Left ventricle myocardium inferior (tissue), 1 donor: Measurements from ENCODE around the gene FAM161A. TPM values are rescaled to one million over a fixed set of nuclear protein-coding genes. Genes with fewer than 3 reads are reported as not detected.
"Not testable (repeated sequence)": the region's sequence is repeated elsewhere in the genome, so short reads cannot be mapped to it uniquely, and the experiment has no call there.

Experiments
- DNase-seq: peaks from one replicate; pipeline ENCODE4 v3.0.0-alpha.2; 2020
- H3K27ac ChIP-seq: fragments of 200-600 bp; replicated peaks from 2 replicates; pipeline ENCODE4 v1.8.0; 2021
- H3K27me3 ChIP-seq: fragments of 200-600 bp; 2 replicates; pipeline ENCODE4 v1.8.0; 2021; ENCODE audit warnings: low read depth
- H3K36me3 ChIP-seq: fragments of 200-600 bp; 2 replicates; pipeline ENCODE4 v1.8.0; 2021
- H3K4me1 ChIP-seq: fragments of 200-600 bp; 2 replicates; pipeline ENCODE4 v1.8.0; 2021
- H3K4me3 ChIP-seq: fragments of 200-600 bp; 2 replicates; pipeline ENCODE4 v1.8.0; 2021; ENCODE audit warnings: mild to moderate bottlenecking, moderate library complexity
- H3K9me3 ChIP-seq: fragments of 200-600 bp; replicated peaks from 2 replicates; pipeline ENCODE4 v1.8.0; 2021
- intact Hi-C: fragments of 100-400 bp; cut with micrococcal nuclease; formaldehyde crosslinking; loops from one replicate; pipeline ENCODE4 v1.11.0; 2022
- total RNA-seq: library from RNA; stranded (reverse); fragmentation: NEBNext Ultra II Directional; extraction: Animal tissue kit (Norgen Biotek cat#: 25700); gene quantifications from one replicate; pipeline ENCODE4 v1.2.1, GENCODE V29; 2021
- TF ChIP-seq, protein P1 (sequence below): fragments of 200-600 bp; IDR thresholded peaks from 2 replicates; pipeline ENCODE4 v1.8.0; 2021; ENCODE audit warnings: antibody characterized with exemption, mild to moderate bottlenecking, borderline replicate concordance
- donor health status: DM: no; HTN: yes; CAD: no; lungs with severe emphysema.

The FAM161A gene
- total RNA-seq, 1 donor from 2014 or later, result 1.2 TPM

DNA sequence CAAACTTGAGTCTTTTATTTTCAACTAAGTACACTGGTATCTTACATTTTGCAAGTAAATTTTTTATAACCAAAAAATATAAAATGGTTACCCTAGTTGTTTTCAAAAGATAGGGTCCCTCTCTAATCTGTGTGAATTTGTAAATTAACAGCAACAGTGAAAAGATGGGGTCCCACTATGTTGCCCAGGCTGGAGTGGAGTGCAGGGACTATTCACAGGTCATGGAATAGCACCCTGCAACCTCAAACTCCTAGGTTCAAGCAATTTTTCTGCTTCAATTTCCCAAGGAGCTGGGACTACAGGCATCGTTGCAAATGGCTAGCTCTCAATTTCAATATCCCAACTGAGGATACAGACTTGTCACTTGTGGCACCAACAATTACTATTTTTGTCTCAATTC lies 22.5 kb upstream of the FAM161A start:
- TF ChIP-seq, protein P1, sequence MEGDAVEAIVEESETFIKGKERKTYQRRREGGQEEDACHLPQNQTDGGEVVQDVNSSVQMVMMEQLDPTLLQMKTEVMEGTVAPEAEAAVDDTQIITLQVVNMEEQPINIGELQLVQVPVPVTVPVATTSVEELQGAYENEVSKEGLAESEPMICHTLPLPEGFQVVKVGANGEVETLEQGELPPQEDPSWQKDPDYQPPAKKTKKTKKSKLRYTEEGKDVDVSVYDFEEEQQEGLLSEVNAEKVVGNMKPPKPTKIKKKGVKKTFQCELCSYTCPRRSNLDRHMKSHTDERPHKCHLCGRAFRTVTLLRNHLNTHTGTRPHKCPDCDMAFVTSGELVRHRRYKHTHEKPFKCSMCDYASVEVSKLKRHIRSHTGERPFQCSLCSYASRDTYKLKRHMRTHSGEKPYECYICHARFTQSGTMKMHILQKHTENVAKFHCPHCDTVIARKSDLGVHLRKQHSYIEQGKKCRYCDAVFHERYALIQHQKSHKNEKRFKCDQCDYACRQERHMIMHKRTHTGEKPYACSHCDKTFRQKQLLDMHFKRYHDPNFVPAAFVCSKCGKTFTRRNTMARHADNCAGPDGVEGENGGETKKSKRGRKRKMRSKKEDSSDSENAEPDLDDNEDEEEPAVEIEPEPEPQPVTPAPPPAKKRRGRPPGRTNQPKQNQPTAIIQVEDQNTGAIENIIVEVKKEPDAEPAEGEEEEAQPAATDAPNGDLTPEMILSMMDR, result no peak
- Histone ChIP-seq H3K4me1 (no peaks in the 10 kb centered on the region), H3K36me3 (peaks cover 99% of the 10 kb centered on the region), H3K27ac (no peak overlapping the region), H3K4me3 (no peak overlapping the region), H3K9me3 (no peaks in the 10 kb centered on the region), H3K27me3 (no peaks in the 10 kb centered on the region)
- DNase-seq, result no peak
- intact Hi-C loops, result no loop called here

DNA sequence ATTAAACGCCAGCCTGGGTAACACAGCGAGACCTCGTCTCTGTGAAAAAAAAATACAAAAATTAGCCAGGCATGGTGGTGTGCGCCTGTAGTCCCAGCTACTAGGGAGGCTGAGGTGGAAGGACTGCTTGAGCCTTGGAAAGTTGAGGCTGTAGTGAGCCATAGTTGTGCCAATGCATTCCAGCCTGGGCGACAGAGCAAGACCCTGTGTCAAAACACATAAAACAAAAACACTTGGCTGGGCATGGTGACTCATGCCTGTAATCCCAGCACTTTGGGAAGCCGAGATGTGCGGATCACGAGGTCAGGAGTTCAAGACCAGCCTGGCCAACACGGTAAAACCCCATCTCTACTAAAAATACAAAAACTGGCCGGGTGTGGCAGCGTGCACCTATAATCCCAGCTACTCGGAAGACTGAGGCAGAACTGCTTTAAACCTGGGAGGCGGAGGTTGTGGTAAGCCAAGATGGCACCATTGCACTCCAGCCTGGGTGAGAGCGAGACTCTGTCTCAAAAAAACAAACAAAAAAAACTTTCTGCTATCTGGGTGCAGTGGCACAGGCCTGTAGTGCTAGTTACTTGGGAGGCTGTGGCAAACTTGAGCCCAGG lies 12.7 kb upstream of the FAM161A start:
- peaks cover 78% of the 10 kb centered on the region for H3K36me3 ChIP-seq
- H3K9me3 ChIP-seq, H3K4me3 ChIP-seq, DNase-seq, H3K27ac ChIP-seq, intact Hi-C loops, H3K4me1 ChIP-seq, H3K27me3 ChIP-seq: not testable (repeated sequence)

DNA sequence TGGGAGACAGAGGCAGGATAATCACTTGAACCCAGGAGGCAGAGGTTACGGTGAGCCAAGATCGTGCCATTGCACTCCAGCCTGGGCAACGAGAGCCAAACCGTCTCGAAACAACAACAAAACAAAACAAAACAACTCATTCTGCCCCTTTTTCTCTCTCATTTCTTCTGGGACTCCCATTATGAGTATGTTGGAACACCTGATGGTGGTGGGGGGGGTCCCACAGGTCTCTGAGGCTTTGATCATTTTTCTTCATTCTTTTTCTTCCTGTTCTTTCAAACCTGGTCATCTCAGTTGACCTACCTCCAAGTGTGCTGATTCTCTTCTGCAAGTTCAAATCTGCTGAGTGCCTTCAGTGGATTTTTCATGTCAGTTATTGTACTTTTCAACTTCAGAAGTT lies 8.2 kb upstream of the FAM161A start:
- H3K27me3 ChIP-seq, result no peaks in the 10 kb centered on the region
- no peak overlapping the region for H3K4me3 ChIP-seq
- H3K9me3 ChIP-seq, result peaks cover 11% of the 10 kb centered on the region
- H3K4me1 ChIP-seq, result no peaks in the 10 kb centered on the region
- DNase-seq, result no peak
- TF ChIP-seq, protein P1, result no peak
- H3K36me3 ChIP-seq, result peaks cover 35% of the 10 kb centered on the region
- intact Hi-C loops, result no loop called here
- no peak overlapping the region for H3K27ac ChIP-seq

DNA sequence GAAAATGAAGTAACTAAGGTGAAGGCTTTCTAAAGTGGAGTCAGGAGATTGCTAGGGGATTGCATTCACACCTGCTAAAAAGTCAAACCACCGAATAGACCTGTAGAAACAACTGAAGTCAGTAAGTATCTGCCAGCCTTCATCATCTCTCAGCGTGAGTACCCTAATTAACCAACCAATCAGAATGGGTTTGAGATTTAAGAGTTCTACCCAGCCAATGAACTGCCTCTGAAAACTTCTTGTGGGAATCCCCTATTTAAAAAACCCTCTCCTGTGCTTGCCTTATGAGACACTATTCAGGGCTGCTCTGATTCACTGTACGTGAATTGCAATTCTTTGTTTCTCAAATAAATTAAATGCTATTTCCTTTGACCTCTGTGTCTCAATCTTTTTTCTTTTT lies 3.4 kb upstream of the FAM161A start:
- Histone ChIP-seq H3K4me3 (no peak overlapping the region), H3K27me3 (no peaks in the 10 kb centered on the region), H3K27ac (no peak overlapping the region), H3K4me1 (peaks cover 20% of the 10 kb centered on the region), H3K9me3 (peaks cover 8% of the 10 kb centered on the region), H3K36me3 (peaks cover 4% of the 10 kb centered on the region)
- no peak for DNase-seq
- TF ChIP-seq, protein P1, result no peak
- intact Hi-C loops, result no loop called here

DNA sequence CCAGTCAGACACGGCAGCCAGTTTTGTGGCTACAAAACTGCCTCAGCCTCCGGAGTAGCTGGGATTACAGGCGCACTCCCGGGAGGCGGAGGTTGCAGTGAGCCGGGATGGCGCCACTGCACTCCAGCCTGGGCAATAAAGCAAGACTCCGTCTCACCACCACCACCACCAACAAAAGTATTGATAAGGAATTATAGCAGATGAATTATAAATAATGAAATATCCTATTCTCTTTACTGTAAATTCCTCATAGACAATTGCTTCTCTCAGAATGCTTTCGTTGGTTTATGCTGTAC lies 1.4 kb upstream of the FAM161A start:
- intact Hi-C loops, result no loop called here
- H3K36me3 ChIP-seq, result no peaks in the 10 kb centered on the region
- H3K27me3 ChIP-seq, result no peaks in the 10 kb centered on the region
- peak overlapping the region; percentile 97 for H3K4me3 ChIP-seq
- peaks cover 20% of the 10 kb centered on the region for H3K4me1 ChIP-seq
- H3K9me3 ChIP-seq, result no peaks in the 10 kb centered on the region
- H3K27ac ChIP-seq, result peak overlapping the region; percentile 91
- TF ChIP-seq, protein P1, result no peak
- DNase-seq, result no peak

DNA sequence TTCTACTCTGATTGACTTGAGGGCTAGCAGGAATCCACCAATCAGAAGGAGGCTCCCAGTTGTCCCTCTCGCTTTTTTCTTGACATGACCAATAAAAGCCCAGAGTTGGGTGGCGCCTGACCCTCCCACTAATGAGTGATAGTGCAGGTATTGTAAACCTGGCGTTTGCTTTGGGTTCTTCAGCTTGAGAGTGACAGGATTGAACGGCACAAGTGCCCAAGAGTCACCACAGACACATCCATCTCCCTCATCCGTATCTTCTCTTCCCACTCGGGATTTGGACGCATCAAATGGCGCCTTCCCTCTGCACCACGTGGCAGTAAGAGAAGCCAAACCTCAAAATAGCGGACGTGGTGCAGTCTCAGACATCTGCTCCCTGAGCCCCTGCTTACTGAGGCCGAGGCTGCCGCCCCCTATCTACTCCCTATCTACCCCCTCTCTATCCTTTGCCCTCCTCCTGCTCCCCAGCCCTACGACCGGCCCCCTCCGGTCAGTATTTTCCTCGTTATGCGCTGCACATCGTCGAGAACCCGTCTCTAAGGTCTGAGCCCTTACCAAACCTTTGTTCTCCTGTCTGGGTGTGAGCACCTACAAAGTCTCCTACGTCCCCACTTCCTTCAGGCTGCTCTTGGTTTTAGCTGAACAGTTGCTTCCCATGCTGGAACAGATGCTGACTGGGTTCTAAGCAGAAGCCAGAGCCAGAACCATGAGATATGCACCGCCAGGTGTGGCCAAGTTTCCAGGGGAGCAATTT lies 881 bp upstream of the FAM161A start:
- no peaks in the 10 kb centered on the region for H3K36me3 ChIP-seq
- peak overlapping the region; percentile 91 for H3K27ac ChIP-seq
- no peaks in the 10 kb centered on the region for H3K27me3 ChIP-seq
- H3K4me1 ChIP-seq, result peaks cover 20% of the 10 kb centered on the region
- no peaks in the 10 kb centered on the region for H3K9me3 ChIP-seq
- DNase-seq, result peak; percentile 76
- peak overlapping the region; percentile 97 for H3K4me3 ChIP-seq
- intact Hi-C loops, result no loop called here
- TF ChIP-seq, protein P1, result no peak
